CD14-positive monocyte (primary cell): Measurements from ENCODE around the gene NTRK1. TPM values are rescaled to one million over a fixed set of nuclear protein-coding genes. Genes with fewer than 3 reads are reported as not detected.

Source experiments
- DNase-seq, 3 donors: peaks; one replicate each; pipeline ENCODE4 v3.0.0-alpha.2; 2011 to 2022
- H2AFZ ChIP-seq: 2 replicates; pipeline ENCODE4 v1.6.0; 2012; ENCODE audit warnings: mild to moderate bottlenecking, low read depth, low read length, inconsistent platforms; ENCODE audit not compliant: insufficient read depth, poor library complexity, severe bottlenecking
- H3K27ac ChIP-seq, 2 donors: 1 replicate in 1 of 2; 2 replicates in 1 of 2; pipeline ENCODE4 v1.5.1; 2012 to 2013; ENCODE audit warnings: low read length in 2 of 2, control low read depth in 1 of 2, inconsistent platforms in 1 of 2, low read depth in 1 of 2, mild to moderate bottlenecking in 1 of 2
- H3K27me3 ChIP-seq, 2 donors: one replicate each; pipeline versions ENCODE4 v1.6.0 to v1.6.1; 2011 to 2013; ENCODE audit warnings: low read length in 2 of 2; ENCODE audit not compliant: control insufficient read depth in 2 of 2, insufficient read depth in 2 of 2
- H3K36me3 ChIP-seq, 2 donors: replicated peaks in 1 of 2; 1 replicate in 1 of 2; 2 replicates in 1 of 2; pipeline versions ENCODE4 v1.5.1 to v1.6.1; 2012 to 2013; ENCODE audit warnings: low read length in 2 of 2, control low read depth in 1 of 2, inconsistent platforms in 1 of 2, mild to moderate bottlenecking in 1 of 2; ENCODE audit not compliant: insufficient read depth in 2 of 2, control insufficient read depth in 1 of 2
- H3K4me1 ChIP-seq, 2 donors: 1 replicate in 1 of 2; 2 replicates in 1 of 2; pipeline versions ENCODE4 v1.5.1 to v1.6.1; 2012 to 2013; ENCODE audit warnings: low read length in 2 of 2, control low read depth in 1 of 2, inconsistent platforms in 1 of 2, mild to moderate bottlenecking in 1 of 2, moderate library complexity in 1 of 2; ENCODE audit not compliant: insufficient read depth in 2 of 2, control insufficient read depth in 1 of 2
- H3K4me2 ChIP-seq: replicated peaks from 2 replicates; pipeline ENCODE3; 2012; ENCODE audit warnings: low read length, moderate library complexity, mild to moderate bottlenecking; ENCODE audit not compliant: poor library complexity, severe bottlenecking; ENCODE audit errors: extremely low read depth
- H3K4me3 ChIP-seq, 3 experiments: fragments of 200-600 bp in 1 of 3; sonication (generic) in 1 of 3; replicated peaks in 1 of 3; 1 replicate in 2 of 3; 2 replicates in 1 of 3; pipeline ENCODE4 v1.5.1; 2011 to 2013; ENCODE audit warnings: low read length in 3 of 3, mild to moderate bottlenecking in 3 of 3, control low read depth in 2 of 3, low read depth in 2 of 3, inconsistent platforms in 1 of 3, moderate library complexity in 1 of 3
- H3K79me2 ChIP-seq: 2 replicates; pipeline ENCODE4 v1.6.0; 2012; ENCODE audit warnings: mild to moderate bottlenecking, control low read depth, inconsistent platforms, low read length, moderate library complexity; ENCODE audit not compliant: insufficient read depth
- H3K9ac ChIP-seq: 2 replicates; pipeline ENCODE4 v1.6.0; 2017; ENCODE audit warnings: low read length, mild to moderate bottlenecking; ENCODE audit not compliant: insufficient read depth, poor library complexity, severe bottlenecking
- H3K9me3 ChIP-seq, 2 donors: replicated peaks in 1 of 2; 1 replicate in 1 of 2; 2 replicates in 1 of 2; pipeline versions ENCODE4 v1.5.1 to v1.6.1; 2012 to 2013; ENCODE audit warnings: low read length in 2 of 2, control low read depth in 1 of 2; ENCODE audit not compliant: control insufficient read depth in 1 of 2, insufficient read depth in 1 of 2
- H4K20me1 ChIP-seq: 2 replicates; pipeline ENCODE4 v1.6.0; 2012; ENCODE audit warnings: mild to moderate bottlenecking, low read length, control low read depth, moderate library complexity; ENCODE audit not compliant: insufficient read depth
- H3K27ac Mint-ChIP-seq, 7 donors: one replicate each; pipeline ENCODE4 v1.8.0; 2020; ENCODE audit warnings: mild to moderate bottlenecking in 7 of 7, mixed read lengths in 7 of 7, moderate library complexity in 6 of 7, inconsistent platforms in 2 of 7
- H3K27me3 Mint-ChIP-seq, 3 donors: one replicate each; pipeline ENCODE4 v1.8.0; 2021 to 2022; ENCODE audit warnings: low read depth in 3 of 3, mild to moderate bottlenecking in 3 of 3, mixed read lengths in 3 of 3, moderate library complexity in 3 of 3, inconsistent platforms in 1 of 3
- H3K36me3 Mint-ChIP-seq, 2 donors: one replicate each; pipeline ENCODE4 v1.8.0; 2020; ENCODE audit warnings: mixed read lengths in 2 of 2, inconsistent platforms in 1 of 2, mild to moderate bottlenecking in 1 of 2
- H3K4me1 Mint-ChIP-seq: one replicate; pipeline ENCODE4 v1.8.0; 2020; ENCODE audit warnings: mild to moderate bottlenecking, mixed read lengths
- H3K4me3 Mint-ChIP-seq, 2 donors: one replicate each; pipeline ENCODE4 v1.8.0; 2020; ENCODE audit warnings: mild to moderate bottlenecking in 2 of 2, mixed read lengths in 2 of 2, moderate library complexity in 1 of 2
- H3K9me3 Mint-ChIP-seq, 7 donors: one replicate each; pipeline ENCODE4 v1.8.0; 2020 to 2022; ENCODE audit warnings: mixed read lengths in 7 of 7, mild to moderate bottlenecking in 6 of 7, moderate library complexity in 6 of 7, inconsistent platforms in 2 of 7
- CTCF ChIP-seq: fragments of 200-600 bp; IDR thresholded peaks from one replicate; pipeline ENCODE4 v1.8.0; 2022; ENCODE audit warnings: antibody characterized with exemption, mild to moderate bottlenecking
- WGBS: methylation state at CpG from one replicate; pipeline ENCODE4 v1.1.5; 2013; ENCODE audit warnings: missing lambda C conversion rate; ENCODE audit not compliant: insufficient coverage; 5-methylcytosine and 5-hydroxymethylcytosine counted together
- intact Hi-C, 2 donors: fragments of 100-400 bp; cut with micrococcal nuclease; formaldehyde crosslinking; loops; one replicate each; pipeline versions ENCODE4 v1.15.0 to v1.15.1; 2023
- polyA plus RNA-seq, 3 donors: library from polyadenylated mRNA; depleted of rRNA in 1 of 3; unstranded in 2 of 3; stranded (reverse) in 1 of 3; fragments of 300-500 nt in 2 of 3; fragments of >200 nt in 1 of 3; fragmentation: Illumina TruSeq in 2 of 3; gene quantifications; 1 replicate in 2 of 3; 2 replicates in 1 of 3; pipeline ENCODE4 v1.2.3, GENCODE V29; 2012 to 2021

Gene NTRK1
- polyA plus RNA-seq, 3 donors = 0.03 TPM; not detected in 2

DNA sequence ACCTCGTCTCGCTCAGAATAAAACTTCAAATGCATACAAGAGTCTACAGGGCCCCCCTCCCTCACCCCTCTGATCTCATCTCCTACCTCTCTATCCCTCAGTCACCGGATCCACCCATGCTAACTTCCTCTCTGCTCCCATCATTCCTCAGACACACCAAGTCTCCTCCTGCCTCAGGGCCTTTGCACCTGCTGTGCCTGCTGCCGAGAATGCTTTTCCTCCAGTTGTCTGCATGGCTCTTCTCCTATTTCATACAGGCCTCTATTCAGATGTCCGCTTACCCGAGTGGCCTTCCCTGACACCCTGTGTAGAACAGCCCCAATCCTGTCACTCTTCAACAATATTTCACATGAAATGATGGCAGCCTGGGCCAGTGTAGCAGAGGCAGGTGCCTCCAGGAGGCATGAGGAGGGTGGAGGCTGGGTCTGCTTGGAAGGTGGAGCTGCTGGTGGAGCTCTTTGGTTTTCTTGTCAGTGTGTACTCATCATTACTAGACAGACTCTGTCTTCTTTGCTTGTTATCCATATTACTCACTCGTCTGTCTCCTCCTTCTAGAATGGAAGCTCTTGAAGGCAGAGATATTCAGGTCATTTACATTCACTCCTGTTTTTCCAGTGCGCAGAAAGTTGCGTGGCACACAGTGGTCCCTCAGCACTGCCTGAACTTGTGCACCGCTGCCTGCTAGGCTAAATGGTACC lies 48.2 kb upstream of the NTRK1 start:
- H3K36me3 Mint-ChIP-seq = no peaks in the 10 kb centered on the region
- Histone ChIP-seq H3K79me2 (no peaks in the 10 kb centered on the region), H3K27ac (no peak overlapping the region), H3K4me1 (peaks cover 21 to 24% of the 10 kb centered on the region in 2 donors), H3K9me3 (no peaks in the 10 kb centered on the region), H3K4me3 (no peak overlapping the region), H4K20me1 (no peaks in the 10 kb centered on the region), H3K36me3 (no peaks in the 10 kb centered on the region), H3K4me2 (no peak overlapping the region), H3K9ac (no peak overlapping the region), H3K27me3 (peaks cover 0 to 33% of the 10 kb centered on the region in 2 donors), H2AFZ (no peak overlapping the region)
- peaks cover 29% of the 10 kb centered on the region for H3K4me1 Mint-ChIP-seq
- peak overlapping the region in 1 of 2 donors; percentile 87 for H3K4me3 Mint-ChIP-seq
- H3K9me3 Mint-ChIP-seq = peaks cover 0 to 2% (median 0%) of the 10 kb centered on the region in 7 donors
- DNase-seq = no peak
- no peak overlapping the region for H3K27ac Mint-ChIP-seq
- peaks cover 35 to 62% (median 40%) of the 10 kb centered on the region in 3 donors for H3K27me3 Mint-ChIP-seq
- TF ChIP-seq CTCF = no peak
- WGBS = 97% methylated on average over 9 of the region's 10 CpGs
- intact Hi-C loops = loop anchor here in 1 of 2 donors (10.0 kb wide), 1 partner anchor 82 kb away; the partner anchor contains the start of gene PEAR1

DNA sequence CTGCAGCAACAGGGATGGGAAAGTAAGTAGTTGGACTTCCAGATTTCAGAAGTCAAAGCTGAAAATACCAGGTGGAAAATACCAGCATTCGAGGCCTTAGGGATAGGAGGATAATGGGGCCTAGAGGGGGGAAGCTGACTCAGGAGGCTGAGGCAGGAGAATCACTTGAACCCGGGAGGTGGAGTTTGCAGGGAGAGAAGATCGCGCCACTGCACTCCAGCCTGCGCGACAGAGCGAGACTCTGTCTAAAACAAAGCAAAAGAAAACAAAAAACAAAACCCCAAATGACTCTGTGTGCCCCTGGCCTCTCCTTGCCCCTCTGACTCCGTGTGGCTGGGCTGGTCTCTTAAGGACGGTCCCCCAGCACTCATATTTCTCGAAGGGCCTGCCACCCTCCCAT lies 47.4 kb upstream of the NTRK1 start:
- H2AFZ ChIP-seq = peak overlapping the region; percentile 86
- H3K27ac ChIP-seq = no peak overlapping the region
- peak overlapping the region in 2 of 3 experiments; percentile 47 to 72 for H3K4me3 ChIP-seq
- Mint-ChIP-seq H3K27ac (no peak overlapping the region), H3K36me3 (no peaks in the 10 kb centered on the region), H3K9me3 (peaks cover 0 to 2% (median 0%) of the 10 kb centered on the region in 7 donors), H3K4me1 (peaks cover 28% of the 10 kb centered on the region), H3K27me3 (peaks cover 33 to 63% (median 40%) of the 10 kb centered on the region in 3 donors), H3K4me3 (peak overlapping the region; percentile 78 to 87)
- H3K9ac ChIP-seq = peak overlapping the region; percentile 58
- H3K36me3 ChIP-seq = no peaks in the 10 kb centered on the region
- peaks cover 21 to 24% of the 10 kb centered on the region in 2 donors for H3K4me1 ChIP-seq
- no peaks in the 10 kb centered on the region for H3K79me2 ChIP-seq
- H3K4me2 ChIP-seq = peak overlapping the region; percentile 84
- 52% methylated on average over 5 of the region's 10 CpGs for WGBS
- DNase-seq = no peak
- no peak for TF ChIP-seq CTCF
- H3K27me3 ChIP-seq = peaks cover 0 to 33% of the 10 kb centered on the region in 2 donors
- intact Hi-C loops = loop anchor here in 1 of 2 donors (10.0 kb wide), 1 partner anchor 82 kb away; the partner anchor contains the start of gene PEAR1
- H4K20me1 ChIP-seq = no peaks in the 10 kb centered on the region
- no peaks in the 10 kb centered on the region for H3K9me3 ChIP-seq
